HL-60 (cell line): ENCODE measurements around the gene ANKZF1.

Experiments used
- CTCF ChIP-seq: IDR thresholded peaks from one replicate; pipeline ENCODE4 v1.5.1; 2011; ENCODE audit warnings: low read length, control low read depth, inconsistent platforms; ENCODE audit not compliant: insufficient read depth
- GABPA ChIP-seq: IDR thresholded peaks from 2 replicates; pipeline ENCODE4 v1.6.1; 2012; ENCODE audit warnings: low read depth
- POLR2AphosphoS5 ChIP-seq: IDR thresholded peaks from 2 replicates; pipeline ENCODE4 v1.6.1; 2012; ENCODE audit warnings: low read depth

- no peak for TF ChIP-seq CTCF
- TF ChIP-seq GABPA: no peak
- no peak for TF ChIP-seq POLR2AphosphoS5
These were observed 47.1 kb upstream of the ANKZF1 start for GRCh38 chr2:219182331-219183150.
